WERI-Rb-1 (cell line): Measurements from ENCODE around the gene NFASC.

Experiments
- DNase-seq: peaks from one replicate; pipeline ENCODE4 v3.0.0-alpha.2; 2020
- H3K27ac ChIP-seq: fragments of 250-450 bp; sonication (Bioruptor Pico); 2 replicates; pipeline ENCODE4 v1.5.1; 2020; ENCODE audit warnings: mild to moderate bottlenecking, moderate library complexity
- H3K27me3 ChIP-seq: fragments of 250-450 bp; sonication (Bioruptor Pico); 2 replicates; pipeline ENCODE4 v1.5.1; 2021; ENCODE audit warnings: mild to moderate bottlenecking, low read depth, moderate library complexity; ENCODE audit not compliant: insufficient read depth, severe bottlenecking
- H3K36me3 ChIP-seq: fragments of 250-450 bp; sonication (Bioruptor Pico); 2 replicates; pipeline ENCODE4 v1.5.1; 2020; ENCODE audit warnings: mild to moderate bottlenecking, moderate library complexity
- H3K4me3 ChIP-seq: 2 replicates; pipeline ENCODE4 v1.5.1; 2011; ENCODE audit warnings: low read depth, mild to moderate bottlenecking, control low read depth, low read length
- H3K9me3 ChIP-seq: fragments of 250-450 bp; sonication (Bioruptor Pico); 2 replicates; pipeline ENCODE4 v1.5.1; 2021; ENCODE audit warnings: mild to moderate bottlenecking, moderate library complexity; ENCODE audit not compliant: severe bottlenecking
- TF ChIP-seq, protein P1 (sequence below): IDR thresholded peaks from 2 replicates; pipeline ENCODE4 v1.5.1; 2011; ENCODE audit warnings: low read depth, mild to moderate bottlenecking, control low read depth, inconsistent platforms, low read length

The NFASC gene

GRCh38 chr1:204867666-204868339 lies 2.9 kb upstream of the NFASC start:
- no peaks in the 10 kb centered on the region for H3K27me3 ChIP-seq
- H3K4me3 ChIP-seq: no peak overlapping the region
- no peaks in the 10 kb centered on the region for H3K9me3 ChIP-seq
- H3K36me3 ChIP-seq: peaks cover 14% of the 10 kb centered on the region
- H3K27ac ChIP-seq: no peak overlapping the region
- no peak for DNase-seq
- TF ChIP-seq, protein P1, sequence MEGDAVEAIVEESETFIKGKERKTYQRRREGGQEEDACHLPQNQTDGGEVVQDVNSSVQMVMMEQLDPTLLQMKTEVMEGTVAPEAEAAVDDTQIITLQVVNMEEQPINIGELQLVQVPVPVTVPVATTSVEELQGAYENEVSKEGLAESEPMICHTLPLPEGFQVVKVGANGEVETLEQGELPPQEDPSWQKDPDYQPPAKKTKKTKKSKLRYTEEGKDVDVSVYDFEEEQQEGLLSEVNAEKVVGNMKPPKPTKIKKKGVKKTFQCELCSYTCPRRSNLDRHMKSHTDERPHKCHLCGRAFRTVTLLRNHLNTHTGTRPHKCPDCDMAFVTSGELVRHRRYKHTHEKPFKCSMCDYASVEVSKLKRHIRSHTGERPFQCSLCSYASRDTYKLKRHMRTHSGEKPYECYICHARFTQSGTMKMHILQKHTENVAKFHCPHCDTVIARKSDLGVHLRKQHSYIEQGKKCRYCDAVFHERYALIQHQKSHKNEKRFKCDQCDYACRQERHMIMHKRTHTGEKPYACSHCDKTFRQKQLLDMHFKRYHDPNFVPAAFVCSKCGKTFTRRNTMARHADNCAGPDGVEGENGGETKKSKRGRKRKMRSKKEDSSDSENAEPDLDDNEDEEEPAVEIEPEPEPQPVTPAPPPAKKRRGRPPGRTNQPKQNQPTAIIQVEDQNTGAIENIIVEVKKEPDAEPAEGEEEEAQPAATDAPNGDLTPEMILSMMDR: no peak

DNA sequence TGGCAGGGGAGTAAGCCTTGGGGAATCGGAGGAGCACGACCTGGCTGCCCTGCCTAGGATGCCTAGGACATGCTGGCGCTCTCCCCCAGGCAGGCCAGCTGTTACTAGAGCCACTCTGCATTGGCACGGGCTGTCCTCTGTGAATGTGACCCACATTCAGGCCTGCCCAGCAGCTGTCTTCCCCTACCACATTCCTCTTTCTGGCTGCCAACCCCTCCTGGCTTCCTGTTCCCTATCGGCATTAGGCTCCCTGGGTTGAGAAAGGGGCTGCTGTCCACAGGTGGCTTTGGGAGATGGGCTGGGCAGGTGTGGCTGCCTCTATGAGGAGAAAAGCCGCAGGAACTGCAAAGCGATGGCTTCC lies 2.3 kb upstream of the NFASC start:
- Histone ChIP-seq H3K9me3 (no peaks in the 10 kb centered on the region), H3K27me3 (no peaks in the 10 kb centered on the region)
- DNase-seq: no peak

GRCh38 chr1:204869097-204869496 lies 1.6 kb upstream of the NFASC start:
- Histone ChIP-seq H3K27ac (no peak overlapping the region), H3K36me3 (peaks cover 12% of the 10 kb centered on the region), H3K4me3 (no peak overlapping the region), H3K27me3 (no peaks in the 10 kb centered on the region), H3K9me3 (no peaks in the 10 kb centered on the region)
- no peak for DNase-seq
- TF ChIP-seq, protein P1: no peak

More for the DNA sequence above, 2.3 kb upstream of the NFASC start:
- Histone ChIP-seq H3K4me3 (no peak overlapping the region), H3K36me3 (peaks cover 12% of the 10 kb centered on the region), H3K27ac (no peak overlapping the region)
- TF ChIP-seq, protein P1: no peak

DNA sequence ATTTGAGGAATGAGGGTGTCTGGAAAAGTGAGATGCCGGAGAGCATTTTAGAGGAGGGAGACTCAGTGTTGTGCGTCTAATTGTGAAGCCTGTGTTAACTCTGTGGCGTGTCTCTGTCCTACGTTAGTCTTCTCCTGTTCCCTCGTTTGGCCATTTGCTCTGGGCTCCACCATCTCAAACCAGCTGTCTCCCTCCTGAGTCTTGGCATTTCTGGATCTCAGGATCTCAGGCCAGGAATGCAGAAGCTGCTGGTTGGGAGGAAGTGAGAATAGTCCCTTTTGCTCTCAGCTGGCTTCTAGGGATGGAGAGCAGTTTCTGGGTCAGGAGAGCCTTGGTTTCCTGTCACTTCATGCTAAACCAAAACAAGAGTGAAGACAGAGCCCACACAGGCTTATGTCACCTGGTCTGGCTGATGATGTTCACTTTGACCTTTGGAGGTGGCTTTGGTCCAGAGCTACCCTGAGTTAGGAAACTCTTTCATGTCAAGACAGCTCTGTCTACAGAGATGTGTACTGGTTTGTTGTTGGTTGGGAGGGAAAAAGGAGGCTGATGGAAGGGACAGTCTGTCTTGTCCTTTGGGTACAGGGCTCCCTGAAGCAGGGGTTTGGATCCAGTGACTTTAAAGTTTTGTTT lies 859 bp downstream of the NFASC start:
- TF ChIP-seq, protein P1: no peak
- Histone ChIP-seq H3K4me3 (no peak overlapping the region), H3K36me3 (peaks cover 12% of the 10 kb centered on the region; the same call in 1 of the 2 replicates), H3K27me3 (no peaks in the 10 kb centered on the region), H3K9me3 (no peaks in the 10 kb centered on the region), H3K27ac (no peak overlapping the region)
- no peak for DNase-seq

- no peak for DNase-seq
- Histone ChIP-seq H3K9me3 (no peaks in the 10 kb centered on the region), H3K4me3 (no peak overlapping the region), H3K36me3 (peaks cover 12% of the 10 kb centered on the region; the same call in 1 of the 2 replicates), H3K27ac (no peak overlapping the region), H3K27me3 (no peaks in the 10 kb centered on the region)
- TF ChIP-seq, protein P1: no peak
Observed at GRCh38 chr1:204872262-204872881, 1.7 kb downstream of the NFASC start.
